Measurements from ENCODE around the gene JAM3.

JAM3 gene
- 0 to 0.49 (median 0.05) reads per million in 18 experiments for total RNA-seq

DNA sequence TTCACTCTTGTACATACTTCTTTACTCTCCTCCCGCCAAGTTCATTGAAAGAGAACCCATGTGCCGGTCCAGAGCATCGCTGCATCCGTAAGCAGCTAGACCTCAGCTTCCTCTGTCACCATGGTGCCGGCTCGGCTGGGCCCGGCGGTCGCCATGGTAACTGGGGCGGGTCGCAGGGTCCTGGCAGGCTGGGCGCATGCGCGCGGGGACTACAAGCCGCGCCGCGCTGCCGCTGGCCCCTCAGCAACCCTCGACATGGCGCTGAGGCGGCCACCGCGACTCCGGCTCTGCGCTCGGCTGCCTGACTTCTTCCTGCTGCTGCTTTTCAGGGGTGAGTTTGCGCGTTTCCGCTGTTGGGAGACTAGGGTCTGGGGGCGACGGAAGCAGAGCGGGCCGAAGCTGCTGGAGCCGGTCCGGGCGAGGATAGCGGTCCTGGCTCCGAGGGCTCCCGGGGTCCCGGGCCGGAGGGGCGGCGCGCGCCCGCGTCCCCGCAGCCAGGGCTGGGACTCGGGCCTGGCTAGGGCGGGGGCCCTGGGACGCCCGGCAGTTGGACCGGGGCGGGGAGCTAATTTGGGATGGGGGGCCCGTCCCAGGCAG, at the start of gene JAM3:
Gene JAM3 (plus strand): TSS at position 244 of the 597 bp plus-strand sequence. CDS start 12 bp downstream, at position 256.
- DNase-seq: no peak

DNA sequence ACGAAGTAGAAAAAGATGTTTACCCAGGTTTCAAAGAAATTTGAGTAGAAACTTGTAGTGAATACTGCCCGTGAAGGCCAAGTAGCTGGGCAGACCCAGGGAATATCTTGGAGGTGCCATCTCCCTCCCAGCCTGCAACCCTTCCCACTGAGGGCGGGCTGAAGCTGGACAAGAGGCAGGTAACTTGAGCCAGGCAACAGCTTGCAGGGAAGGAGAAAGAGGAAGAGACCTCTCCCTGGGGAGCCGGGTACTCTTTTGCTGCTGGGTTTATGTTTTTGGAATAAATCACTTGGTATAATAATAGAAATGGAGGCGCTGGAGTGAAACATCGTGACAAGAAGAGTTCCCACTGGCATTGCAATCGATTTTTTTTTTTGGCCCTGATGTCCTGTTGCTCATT, 49.4 kb upstream of the JAM3 start:
- no peak for DNase-seq

DNA sequence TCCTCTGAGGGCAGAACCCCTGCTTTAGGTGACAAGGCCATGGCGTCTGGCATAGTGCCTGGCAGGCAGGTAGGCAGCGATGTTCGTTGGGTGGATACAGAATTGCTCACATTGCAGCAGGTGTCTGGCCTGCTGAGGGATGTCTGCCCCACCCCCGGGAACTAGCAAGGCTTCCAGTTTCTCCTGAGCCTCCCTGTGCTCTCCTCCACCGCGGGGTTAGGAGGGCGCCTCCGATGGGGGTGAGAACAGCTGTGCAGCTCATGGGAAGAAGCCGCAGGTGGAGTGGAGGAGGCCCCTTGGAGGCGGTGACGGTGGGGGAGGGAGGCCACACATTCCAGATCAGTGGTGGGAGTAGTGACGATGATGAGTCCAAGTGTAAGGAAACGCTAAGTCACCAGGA, 48.3 kb upstream of the JAM3 start:
- no peak for DNase-seq

DNA sequence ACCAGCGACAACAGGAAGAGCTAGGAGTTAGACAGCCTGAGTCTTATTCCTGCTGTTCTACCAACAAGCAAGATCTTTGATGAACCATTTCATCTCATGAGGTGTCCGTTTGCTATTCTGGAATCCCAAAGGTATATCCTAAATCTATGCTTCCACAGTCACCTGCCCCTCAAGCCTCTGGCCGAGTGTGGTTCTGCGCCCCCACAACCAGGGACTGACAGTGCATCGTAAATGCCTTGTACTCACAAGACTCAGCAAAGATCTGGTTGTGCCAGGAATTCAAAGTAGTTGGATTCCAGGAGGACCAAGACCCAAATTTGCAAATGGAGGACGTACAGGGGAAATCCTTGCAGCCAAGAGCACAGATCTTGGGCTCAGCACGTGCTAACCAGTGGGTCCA, 47.5 kb upstream of the JAM3 start:
- DNase-seq: no peak

DNA sequence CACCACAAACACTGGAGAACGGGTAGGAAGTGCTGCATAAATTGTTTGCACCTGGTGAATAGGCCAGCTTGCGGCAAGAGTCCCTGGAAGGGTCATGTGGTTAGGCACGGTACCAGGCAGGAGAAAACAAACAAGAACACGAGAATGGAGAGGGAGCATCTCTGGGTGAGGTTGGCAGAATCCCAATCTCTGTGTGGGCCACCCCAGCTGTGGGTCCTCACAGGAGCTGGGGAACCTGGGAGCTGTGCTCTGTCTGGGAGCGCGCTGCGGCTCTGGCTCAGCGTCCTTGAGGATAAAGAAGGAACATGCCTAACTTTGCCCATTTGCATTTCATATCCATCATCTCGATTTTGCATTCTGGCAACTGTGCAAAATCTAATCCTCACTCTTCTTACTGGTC, 46.1 kb upstream of the JAM3 start:
- DNase-seq: no peak

DNA sequence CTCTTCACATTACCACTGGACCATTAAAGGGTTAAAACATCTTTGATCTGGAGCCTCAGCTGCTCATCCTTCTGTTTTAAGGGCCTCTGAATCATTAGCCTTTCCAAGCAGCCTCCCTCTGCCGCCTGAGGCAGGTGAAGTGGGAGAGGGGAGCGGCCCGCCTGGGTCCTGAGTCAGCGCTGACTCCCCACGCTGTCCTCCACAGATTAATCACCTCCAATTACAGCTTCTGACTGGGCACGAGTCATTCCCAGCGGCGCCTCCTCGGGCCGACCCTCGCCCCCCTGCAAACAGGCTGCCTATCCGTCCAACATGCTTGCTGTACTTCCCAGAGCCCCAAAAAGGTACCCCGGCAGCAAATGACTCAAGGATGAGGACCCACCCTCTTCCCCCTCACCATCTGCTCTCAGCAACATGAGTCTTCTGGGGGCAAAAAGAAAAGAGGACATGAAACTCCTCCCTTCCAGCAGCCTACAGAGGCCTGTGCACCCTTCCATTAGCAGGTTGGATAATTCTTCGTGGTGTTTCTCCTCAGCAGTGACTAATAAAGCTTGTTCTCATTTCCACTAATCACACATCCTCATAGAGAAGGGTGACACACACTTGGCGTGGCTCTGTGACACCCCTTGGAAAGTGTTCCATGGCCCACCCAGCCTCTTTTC, 44.3 kb upstream of the JAM3 start:
- no peak for DNase-seq

DNA sequence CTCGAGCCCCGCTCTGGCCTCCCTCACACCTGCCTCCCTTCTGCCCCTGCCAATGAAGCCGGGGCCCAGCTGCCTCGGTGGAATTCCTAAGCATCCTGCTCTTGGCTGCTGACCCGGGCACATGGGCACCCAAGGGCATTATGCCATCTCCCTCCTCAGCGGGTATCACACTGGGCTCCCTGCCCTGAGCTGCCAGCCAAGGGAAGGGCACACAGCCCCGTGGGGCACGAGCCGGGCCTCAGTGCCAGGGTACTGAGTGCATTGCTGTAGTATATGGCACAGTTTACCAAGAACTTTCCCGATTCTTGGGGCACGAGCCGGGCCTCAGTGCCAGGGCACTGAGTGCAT, 43.8 kb upstream of the JAM3 start:
- no peak for DNase-seq

DNA sequence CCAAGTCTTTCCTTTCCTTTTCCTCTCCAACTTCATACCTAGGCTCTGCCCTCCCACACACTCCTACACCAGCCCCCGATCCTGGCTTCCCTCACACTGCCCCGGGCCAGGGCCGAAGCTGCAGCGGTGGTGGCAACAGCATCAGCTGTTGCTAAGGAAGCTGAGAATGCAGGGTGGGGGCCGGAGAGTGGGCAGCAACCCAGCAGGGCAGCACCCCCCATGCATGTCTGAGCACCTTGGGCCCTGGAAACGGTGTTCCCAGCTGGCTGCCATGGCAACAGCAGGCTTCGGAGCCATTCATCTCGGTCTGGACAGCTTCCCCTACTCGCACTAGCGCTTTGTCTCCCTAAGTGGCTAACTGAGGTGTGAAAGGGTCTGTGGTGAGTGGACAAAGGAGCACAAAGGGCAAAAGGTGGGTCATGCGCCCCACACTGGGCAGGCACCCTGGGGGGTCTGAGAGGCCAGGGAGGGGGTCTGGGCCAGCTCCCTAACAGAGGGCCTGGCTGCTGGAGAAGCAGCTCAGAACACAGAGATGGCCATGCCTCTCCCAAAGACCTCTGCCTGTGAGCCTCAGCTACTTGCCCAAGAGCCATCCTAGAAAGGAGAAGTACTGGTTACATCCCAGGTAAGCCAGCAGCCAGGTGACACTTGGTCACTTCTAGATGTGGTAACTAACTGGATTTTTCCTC, 42.1 kb upstream of the JAM3 start:
- no peak for DNase-seq

DNA sequence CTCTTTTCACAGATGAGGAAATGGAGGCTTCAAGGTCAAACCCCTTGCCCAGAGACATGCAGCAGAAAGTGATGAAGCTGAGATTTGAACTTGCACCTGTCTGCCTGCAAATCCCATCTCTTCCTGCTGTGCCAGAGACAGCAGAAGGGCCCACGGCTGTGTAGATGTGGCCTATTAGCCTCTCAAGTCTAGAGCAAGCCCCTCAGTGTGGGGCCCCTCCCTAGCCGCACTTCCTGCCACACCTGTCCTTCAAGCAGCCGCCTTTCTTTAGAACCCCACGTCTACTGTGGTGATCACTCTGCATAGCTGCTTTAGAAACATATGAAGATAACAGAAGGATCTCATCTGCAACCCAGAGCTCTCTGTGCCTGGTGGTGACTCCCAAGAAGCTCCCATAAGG, 41.2 kb upstream of the JAM3 start:
- no peak for DNase-seq

DNA sequence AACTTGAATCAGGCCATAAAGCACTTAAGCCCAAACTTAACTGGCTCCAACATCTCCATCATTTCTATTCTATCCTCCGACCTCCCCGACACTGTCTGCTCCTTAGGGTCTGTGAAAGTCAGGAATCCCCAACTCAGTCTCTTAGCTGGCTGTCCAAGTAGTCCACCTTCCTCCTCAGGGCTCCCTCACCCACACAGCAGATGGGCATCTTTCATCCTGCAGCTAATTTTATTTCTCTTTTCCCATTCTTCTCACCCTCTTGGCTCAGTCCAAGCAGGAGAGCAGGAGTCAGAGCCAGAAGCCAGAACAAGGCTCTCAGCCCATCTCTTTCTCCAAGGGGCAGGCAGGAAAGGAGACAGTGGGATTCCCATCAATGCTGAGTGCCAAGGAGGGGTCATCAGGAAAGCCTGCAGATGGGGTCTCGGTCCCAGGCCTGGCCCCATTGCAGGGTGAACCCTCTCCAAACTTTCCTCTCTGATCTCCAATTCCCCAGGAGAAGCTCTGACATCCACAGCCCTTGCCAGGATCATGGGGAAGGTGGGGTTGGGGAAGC, 40.4 kb upstream of the JAM3 start:
- DNase-seq: no peak

DNA sequence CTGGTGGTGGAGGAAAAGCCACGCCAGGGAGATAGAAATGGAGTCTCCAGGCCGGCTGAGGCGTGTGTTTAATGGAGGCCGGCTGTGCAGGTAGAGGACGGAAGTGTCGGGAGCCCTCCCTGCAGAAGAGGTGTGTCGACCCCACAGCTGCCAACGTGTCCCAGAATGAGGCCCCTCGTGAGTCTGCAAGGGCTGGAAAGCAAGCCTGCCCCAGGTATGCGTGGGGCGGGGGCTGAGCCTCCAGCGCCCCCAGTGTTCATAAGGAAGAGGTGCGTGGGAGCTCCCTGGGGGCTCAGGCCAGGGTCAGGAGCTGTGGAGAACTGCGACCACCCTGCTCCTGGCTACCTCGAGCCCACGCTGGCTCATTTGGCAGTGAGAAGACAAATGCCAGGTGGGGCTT, 38.0 kb upstream of the JAM3 start:
- no peak for DNase-seq

DNA sequence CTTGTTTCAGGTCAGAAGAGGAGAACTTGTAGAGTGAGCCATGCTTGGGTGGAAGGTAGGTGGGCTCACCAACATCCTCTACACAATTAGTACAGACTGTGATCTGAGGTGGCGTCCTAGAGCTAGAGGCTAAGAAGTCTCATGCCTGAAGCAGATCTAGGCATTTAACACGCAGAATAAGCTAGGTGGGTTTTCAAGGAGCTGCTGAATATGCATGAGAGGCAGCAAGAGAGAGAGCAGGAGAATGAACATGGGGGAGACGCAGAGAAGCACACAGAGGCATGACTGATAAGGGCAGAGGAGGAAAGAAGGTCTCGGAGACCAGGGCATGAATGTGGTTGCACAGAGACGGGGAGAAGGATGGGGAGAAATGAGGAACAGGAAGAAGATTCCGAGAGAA, 36.8 kb upstream of the JAM3 start:
- DNase-seq: no peak

DNA sequence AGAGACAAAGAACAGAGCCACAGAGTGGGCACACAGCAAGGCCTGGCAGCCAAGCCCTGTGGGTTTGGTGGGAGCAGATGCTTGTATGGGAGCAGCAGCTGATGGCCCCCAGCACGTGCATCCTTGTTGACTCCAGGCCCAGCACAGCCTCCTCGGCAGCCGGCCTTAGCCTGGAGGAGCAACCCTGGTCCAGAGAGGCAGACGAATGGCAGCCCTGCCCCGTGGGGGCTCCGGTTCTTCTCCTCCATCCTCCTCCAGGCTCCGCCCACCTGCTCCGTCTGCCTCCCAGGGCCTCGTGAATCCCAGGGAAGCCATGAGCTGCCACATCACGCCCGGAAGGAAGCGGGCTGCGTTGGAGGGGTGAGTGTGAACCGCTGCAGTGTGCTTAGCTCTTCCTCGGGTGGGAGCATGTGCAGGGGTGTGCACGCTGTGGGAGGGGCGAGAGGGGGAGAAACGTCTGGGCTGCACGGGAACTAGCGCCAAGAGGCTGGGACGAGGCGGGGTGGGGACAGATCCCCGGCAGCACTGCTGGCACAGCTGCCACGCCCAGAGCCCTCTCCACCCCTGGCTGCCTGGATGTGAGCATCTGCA, 36.3 kb upstream of the JAM3 start:
- DNase-seq: no peak

DNA sequence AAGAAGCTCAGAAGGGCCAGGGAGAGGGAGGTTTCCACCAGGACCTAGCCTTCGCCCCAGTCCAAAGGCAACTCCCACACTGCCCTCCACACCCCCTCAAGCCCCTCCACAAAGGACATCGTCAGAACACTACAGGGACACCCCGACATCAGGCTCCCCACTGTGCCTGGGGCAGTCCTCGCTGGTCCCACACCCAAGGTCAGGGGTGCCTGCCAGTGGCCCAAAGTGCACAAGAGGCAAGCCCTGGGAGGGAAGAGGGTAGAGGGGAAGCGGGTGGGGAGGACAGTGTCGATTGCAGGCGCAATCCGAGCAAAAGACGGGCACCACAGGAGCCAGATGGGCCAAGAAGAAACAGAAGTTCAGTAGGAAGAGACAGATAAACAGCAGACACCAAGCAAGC, 35.6 kb upstream of the JAM3 start:
- DNase-seq: no peak

DNA sequence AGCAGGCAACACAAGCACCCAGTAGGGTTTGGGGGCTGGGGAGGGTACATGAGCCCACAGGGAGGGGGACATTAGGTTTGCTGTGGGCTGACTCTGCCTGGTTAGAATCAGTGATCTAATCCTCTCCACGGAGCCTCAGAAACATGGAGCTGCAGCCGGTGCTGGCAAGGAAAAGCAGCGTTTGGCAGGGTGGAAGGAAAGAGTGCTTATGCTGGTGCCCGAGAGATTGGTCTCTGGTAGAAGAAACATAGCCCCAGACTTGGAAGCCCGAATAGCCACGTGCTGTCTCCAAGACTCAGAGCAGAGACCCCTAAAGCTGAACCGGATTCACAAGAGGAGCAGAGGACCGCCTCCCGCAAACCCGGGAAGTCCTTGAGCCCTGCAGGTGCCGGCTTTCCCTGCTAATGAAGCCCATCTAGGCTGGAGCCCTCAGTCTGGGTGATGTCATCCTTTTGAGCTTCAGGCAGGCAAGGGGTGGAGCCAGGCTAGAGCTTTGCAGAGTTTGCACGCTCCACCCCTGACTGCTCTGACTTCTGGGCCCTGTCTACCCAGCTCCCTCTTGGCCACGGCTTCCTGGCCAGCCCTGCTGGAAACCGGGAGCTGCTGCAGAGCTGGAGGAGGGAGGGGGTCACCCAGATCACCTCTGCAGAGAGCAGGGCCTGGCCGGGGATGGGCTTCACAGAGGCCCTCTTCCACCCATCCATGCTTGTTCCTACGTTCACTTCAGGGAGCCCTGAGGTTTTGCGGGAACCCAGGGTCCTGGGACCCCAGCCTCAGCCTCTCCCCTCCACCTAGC, 35.0 kb upstream of the JAM3 start:
- DNase-seq: peak in 1 of 2 donors; percentile 6

DNA sequence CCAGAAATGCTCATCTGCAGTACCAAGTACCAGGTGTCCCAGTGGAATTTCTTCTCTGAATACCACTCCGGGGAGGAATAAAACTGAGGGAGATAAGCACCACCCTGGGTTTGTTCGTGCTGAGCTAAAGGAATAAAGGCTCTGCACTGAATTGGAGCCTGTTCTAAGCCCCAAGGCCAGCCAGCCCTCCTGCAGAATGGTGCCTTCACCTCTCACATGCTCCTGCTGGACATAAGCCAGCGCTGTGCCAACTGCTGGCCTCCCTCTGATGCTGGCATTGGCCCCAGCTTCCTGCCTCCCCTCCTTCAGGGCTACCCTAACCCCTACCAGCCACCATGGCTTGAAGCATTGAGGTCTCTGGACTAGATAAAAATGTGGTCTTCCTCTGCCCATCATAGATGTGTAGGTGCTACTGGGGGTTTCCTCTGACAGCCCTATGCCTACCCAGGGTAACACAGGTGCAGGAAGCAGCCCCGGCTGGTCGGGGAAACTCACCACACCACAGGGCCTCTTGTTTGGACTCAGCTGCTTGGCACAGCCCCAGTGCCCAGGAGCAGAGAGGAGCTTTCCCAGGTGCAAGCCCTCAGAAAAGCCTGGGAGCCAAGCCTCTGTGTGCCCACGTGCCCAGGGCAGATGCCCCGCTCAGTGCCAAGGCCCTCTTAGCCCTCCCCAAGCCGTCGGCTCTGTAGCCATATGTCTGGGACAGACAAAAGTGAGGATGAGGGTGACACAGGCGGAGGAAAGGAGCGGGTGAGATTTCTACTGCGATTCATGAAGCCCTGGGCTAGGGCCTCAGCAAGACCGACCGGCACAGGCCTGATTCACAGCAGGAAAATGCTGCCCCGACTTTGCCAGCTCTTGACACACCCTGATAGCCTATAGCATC, 34.1 kb upstream of the JAM3 start:
- no peak for DNase-seq

DNA sequence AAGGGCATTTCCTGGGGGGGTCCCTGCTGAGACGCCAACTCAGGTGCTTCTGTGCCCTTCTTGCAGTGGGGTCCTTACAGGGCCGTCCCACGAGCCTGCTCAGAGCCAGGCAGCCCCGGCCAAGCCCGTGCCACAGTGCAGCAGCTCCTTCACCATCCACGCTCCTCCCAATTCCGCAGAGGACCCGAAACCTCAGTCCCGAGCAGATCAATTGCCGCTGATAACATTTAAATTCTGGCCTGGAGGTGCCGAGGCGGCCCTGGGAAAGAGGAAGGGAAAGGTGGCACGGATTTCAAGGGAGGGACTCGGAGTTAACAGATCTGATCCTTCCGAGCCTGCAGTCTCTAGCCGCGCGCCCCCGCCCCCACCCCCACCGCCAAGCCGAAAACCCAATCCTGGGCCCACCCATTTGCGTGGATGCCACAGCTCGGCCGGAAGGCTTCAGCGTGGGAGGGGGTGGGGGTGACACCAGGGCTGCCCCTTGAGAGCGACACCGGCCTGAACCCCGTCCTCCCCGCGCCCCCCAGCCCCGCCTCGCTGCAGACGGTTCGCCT, 32.3 kb upstream of the JAM3 start:
- DNase-seq: no peak

DNA sequence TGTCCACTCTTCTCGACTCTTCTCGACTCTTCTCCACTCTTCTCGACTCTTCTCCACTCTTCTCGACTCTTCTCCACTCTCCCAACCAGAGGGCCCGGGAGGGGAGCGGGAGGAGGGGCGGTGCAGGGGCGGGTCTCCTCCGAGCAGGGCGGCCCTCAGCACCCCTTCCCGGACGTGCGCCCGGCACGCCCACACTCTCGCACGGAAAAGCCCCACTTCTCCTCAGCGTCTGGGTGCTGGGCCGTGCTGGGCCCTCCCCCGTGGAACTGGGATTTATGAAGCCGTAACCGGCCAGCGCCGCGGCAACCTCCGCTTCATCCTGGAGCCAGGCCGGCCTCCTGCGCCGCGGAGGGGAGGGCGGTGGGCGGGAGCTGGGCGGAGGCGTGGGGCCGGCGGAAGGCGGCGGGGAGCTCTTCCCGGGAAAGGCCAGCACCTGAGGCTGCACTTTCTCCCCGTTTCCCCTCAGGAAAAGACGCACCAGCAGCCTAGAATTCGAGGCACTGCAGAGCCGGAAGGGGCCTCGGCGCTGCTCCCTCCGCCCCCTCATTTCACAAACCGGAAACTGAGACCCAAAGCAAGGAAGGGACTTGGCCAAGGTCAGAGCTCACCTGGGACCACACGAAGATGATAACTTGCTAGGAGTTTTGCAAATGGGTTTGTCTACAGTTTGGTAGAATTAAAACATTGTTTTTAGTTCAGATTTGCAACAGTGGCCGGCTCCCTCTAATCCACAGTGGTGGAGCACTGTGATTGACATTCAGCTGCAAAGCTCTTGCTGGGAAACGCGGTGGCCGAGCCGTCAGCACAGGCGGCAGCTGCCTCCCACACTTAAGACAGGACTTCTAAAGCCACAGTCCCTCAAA, 31.6 kb upstream of the JAM3 start:
- peak in 1 of 2 donors; percentile 17 for DNase-seq

DNA sequence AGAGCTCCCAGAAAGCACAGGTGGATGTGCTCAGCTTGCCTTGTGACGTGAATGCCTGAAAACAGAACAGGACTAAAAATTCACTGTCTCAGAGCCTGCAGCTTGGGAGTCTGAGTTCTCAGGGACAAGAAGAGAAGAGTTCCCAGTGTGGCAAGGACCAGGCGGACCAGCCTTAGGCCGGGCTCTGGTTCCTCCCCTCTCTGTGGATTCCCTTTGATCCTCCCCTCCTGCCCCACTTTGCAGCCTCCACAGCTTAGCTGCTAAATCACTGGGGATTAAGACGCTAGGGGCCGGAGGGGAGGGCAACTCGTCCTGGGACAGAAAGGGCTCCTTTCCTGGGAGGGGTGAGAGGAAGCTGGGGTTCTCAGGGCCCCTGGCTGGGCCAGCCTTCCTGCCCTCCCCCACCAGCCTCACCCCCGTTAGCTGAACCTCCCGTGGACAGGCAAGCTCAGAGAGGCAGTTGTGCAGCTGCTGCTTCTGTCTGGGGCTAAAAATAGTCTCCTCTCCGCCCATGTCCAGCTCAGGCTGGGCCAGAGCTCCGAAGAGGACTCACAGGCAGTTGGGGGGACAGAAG, 29.9 kb upstream of the JAM3 start:
- no peak for DNase-seq

All from inflammatory macrophage (primary cell).